Osteoblast (primary cell): ENCODE results near the gene HYAL3. TPM values are rescaled to one million over a fixed set of nuclear protein-coding genes. Genes with fewer than 3 reads are reported as not detected.

Experiments used
- DNase-seq: peaks from one replicate; pipeline ENCODE4 v3.0.0; 2011; ENCODE audit warnings: low spot score, mixed read lengths; ENCODE audit not compliant: insufficient read length; ENCODE audit errors: missing footprints
- H2AFZ ChIP-seq: 2 replicates; pipeline ENCODE4 v1.6.0; 2011; ENCODE audit warnings: mild to moderate bottlenecking, low read length
- H3K27ac ChIP-seq: 2 replicates; pipeline ENCODE4 v1.5.1; 2011; ENCODE audit warnings: mild to moderate bottlenecking, low read depth, low read length, moderate library complexity
- H3K27me3 ChIP-seq: 2 replicates; pipeline ENCODE4 v1.6.0; 2012; ENCODE audit warnings: mild to moderate bottlenecking, control low read depth, inconsistent platforms, low read length, moderate library complexity; ENCODE audit not compliant: insufficient read depth
- H3K36me3 ChIP-seq: 2 replicates; pipeline ENCODE4 v1.5.1; 2011; ENCODE audit warnings: mild to moderate bottlenecking, low read length, control low read depth, moderate library complexity; ENCODE audit not compliant: insufficient read depth
- H3K4me1 ChIP-seq: 2 replicates; pipeline ENCODE4 v1.5.1; 2011; ENCODE audit warnings: mild to moderate bottlenecking, low read length, control low read depth, moderate library complexity; ENCODE audit not compliant: insufficient read depth
- H3K4me2 ChIP-seq: 2 replicates; pipeline ENCODE4 v1.6.0; 2011; ENCODE audit warnings: mild to moderate bottlenecking, low read length; ENCODE audit not compliant: insufficient read depth
- H3K4me3 ChIP-seq: fragments of 200-600 bp; sonication (generic); 3 replicates; pipeline ENCODE4 v1.5.1; 2012; ENCODE audit warnings: mild to moderate bottlenecking, low read length, inconsistent platforms; ENCODE audit not compliant: insufficient read depth
- H3K79me2 ChIP-seq: 2 replicates; pipeline ENCODE4 v1.6.0; 2012; ENCODE audit warnings: mild to moderate bottlenecking, low read length, control low read depth, inconsistent platforms; ENCODE audit not compliant: insufficient read depth
- H3K9me3 ChIP-seq: 2 replicates; pipeline ENCODE4 v1.5.1; 2011; ENCODE audit warnings: low read depth, low read length, control low read depth
- H4K20me1 ChIP-seq: 2 replicates; pipeline ENCODE4 v1.6.0; 2012; ENCODE audit warnings: mild to moderate bottlenecking, low read length, control low read depth; ENCODE audit not compliant: insufficient read depth
- CTCF ChIP-seq: IDR thresholded peaks from 2 replicates; pipeline ENCODE4 v1.5.1; 2011; ENCODE audit warnings: mild to moderate bottlenecking, low read depth, low read length, moderate library complexity; ENCODE audit errors: extremely low read depth
- total RNA-seq: library from RNA; depleted of rRNA; stranded (reverse); fragments of >200 nt; gene quantifications from 2 replicates; pipeline ENCODE4 v1.2.3, GENCODE V29; 2012

The HYAL3 gene
- total RNA-seq, 1 donor, result 1.8 TPM

- Histone ChIP-seq H3K27ac (no peak overlapping the region), H3K4me3 (no peak overlapping the region), H3K4me2 (no peak overlapping the region), H3K9me3 (no peaks in the 10 kb centered on the region), H3K27me3 (no peaks in the 10 kb centered on the region), H4K20me1 (peaks cover 14% of the 10 kb centered on the region), H3K4me1 (peaks cover 22% of the 10 kb centered on the region), H3K79me2 (peaks cover 33% of the 10 kb centered on the region), H3K36me3 (peaks cover 22% of the 10 kb centered on the region), H2AFZ (no peak overlapping the region)
- TF ChIP-seq CTCF, result no peak
- DNase-seq, result no peak
Measured at GRCh38 chr3:50325113-50325480, 25.9 kb upstream of the HYAL3 start.

GRCh38 chr3:50324351-50325112, 25.3 kb upstream of the HYAL3 start:
- Histone ChIP-seq H3K27ac (no peak overlapping the region), H3K4me3 (no peak overlapping the region)

GRCh38 chr3:50323614-50324199, 24.5 kb upstream of the HYAL3 start:
- peaks cover 25% of the 10 kb centered on the region for H4K20me1 ChIP-seq
- TF ChIP-seq CTCF, result no peak
- H2AFZ ChIP-seq, result no peak overlapping the region
- peaks cover 23% of the 10 kb centered on the region for H3K36me3 ChIP-seq
- DNase-seq, result no peak
- H3K27me3 ChIP-seq, result no peaks in the 10 kb centered on the region
- H3K4me2 ChIP-seq, result no peak overlapping the region
- peaks cover 42% of the 10 kb centered on the region for H3K79me2 ChIP-seq
- no peaks in the 10 kb centered on the region for H3K9me3 ChIP-seq
- no peak overlapping the region for H3K27ac ChIP-seq
- H3K4me3 ChIP-seq, result no peak overlapping the region
- H3K4me1 ChIP-seq, result peaks cover 26% of the 10 kb centered on the region

More at GRCh38 chr3:50324351-50325112, 25.3 kb upstream of the HYAL3 start:
- H3K4me2 ChIP-seq, result no peak overlapping the region
- H3K36me3 ChIP-seq, result peaks cover 20% of the 10 kb centered on the region
- TF ChIP-seq CTCF, result peak; percentile 84
- peaks cover 26% of the 10 kb centered on the region for H3K4me1 ChIP-seq
- peak; percentile 99 for DNase-seq
- no peaks in the 10 kb centered on the region for H3K27me3 ChIP-seq
- no peaks in the 10 kb centered on the region for H3K9me3 ChIP-seq
- H2AFZ ChIP-seq, result no peak overlapping the region
- H4K20me1 ChIP-seq, result peaks cover 17% of the 10 kb centered on the region
- peaks cover 34% of the 10 kb centered on the region for H3K79me2 ChIP-seq

GRCh38 chr3:50323092-50323600, 23.9 kb upstream of the HYAL3 start:
- Histone ChIP-seq H2AFZ (no peak overlapping the region), H3K4me2 (no peak overlapping the region), H3K27ac (no peak overlapping the region), H3K36me3 (peaks cover 29% of the 10 kb centered on the region), H3K79me2 (peaks cover 48% of the 10 kb centered on the region), H4K20me1 (peaks cover 31% of the 10 kb centered on the region), H3K27me3 (no peaks in the 10 kb centered on the region), H3K4me3 (no peak overlapping the region), H3K4me1 (peaks cover 21% of the 10 kb centered on the region), H3K9me3 (no peaks in the 10 kb centered on the region)
- DNase-seq, result no peak
- no peak for TF ChIP-seq CTCF
